Measurements from ENCODE around the gene MS4A8.
"Not testable (repeated sequence)": the region's sequence is repeated elsewhere in the genome, so short reads cannot be mapped to it uniquely, and the experiment has no call there.

MS4A8 gene

DNA sequence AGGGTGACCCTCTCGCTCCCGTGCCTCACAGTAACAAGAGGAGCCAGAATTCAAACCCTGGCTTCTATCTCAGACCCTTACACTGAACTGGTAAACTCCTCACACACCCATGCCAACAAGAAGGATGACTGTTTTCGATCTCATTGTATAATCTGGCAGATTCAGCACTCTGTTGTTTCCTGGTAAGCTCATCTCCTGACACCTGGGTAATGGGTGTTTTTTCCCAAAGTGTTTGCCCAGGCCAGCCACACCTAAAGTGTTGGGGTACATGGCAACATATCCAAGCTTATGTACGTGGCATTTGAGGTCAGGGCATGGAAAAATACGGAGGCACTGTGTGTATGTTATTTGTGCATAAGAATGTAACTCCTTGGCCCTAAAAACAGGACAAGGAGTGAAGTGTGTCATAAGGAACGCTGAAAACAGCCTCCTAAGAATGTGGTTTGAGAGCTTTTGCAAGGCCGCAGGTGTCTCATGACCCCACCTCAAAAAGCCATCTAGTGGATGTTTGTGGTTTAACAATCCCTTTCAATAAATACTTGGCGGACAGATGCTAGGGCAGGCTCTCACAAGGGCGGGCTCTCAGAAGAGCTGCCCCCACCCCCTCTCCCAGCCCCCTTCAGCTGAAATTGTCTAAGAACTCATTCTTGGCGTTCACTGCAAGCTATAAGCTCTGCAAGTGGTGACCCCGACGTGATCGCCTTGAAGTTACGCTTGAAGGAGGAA, 57.1 kb downstream of the MS4A8 start, which contains the start of gene MS4A15:
TSS of gene MS4A15 (plus strand) at position 561 of the 726 bp plus-strand sequence. CDS start 6,867 bp downstream, outside the sequence.
- DNase-seq (ENCODE audit: low spot score) = peak; percentile 55
- TF ChIP-seq, protein P1, sequence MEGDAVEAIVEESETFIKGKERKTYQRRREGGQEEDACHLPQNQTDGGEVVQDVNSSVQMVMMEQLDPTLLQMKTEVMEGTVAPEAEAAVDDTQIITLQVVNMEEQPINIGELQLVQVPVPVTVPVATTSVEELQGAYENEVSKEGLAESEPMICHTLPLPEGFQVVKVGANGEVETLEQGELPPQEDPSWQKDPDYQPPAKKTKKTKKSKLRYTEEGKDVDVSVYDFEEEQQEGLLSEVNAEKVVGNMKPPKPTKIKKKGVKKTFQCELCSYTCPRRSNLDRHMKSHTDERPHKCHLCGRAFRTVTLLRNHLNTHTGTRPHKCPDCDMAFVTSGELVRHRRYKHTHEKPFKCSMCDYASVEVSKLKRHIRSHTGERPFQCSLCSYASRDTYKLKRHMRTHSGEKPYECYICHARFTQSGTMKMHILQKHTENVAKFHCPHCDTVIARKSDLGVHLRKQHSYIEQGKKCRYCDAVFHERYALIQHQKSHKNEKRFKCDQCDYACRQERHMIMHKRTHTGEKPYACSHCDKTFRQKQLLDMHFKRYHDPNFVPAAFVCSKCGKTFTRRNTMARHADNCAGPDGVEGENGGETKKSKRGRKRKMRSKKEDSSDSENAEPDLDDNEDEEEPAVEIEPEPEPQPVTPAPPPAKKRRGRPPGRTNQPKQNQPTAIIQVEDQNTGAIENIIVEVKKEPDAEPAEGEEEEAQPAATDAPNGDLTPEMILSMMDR (IDR thresholded peaks at IDR 0.05; ENCODE audit: extremely low read depth, missing control alignments) = peak; percentile 19

DNA sequence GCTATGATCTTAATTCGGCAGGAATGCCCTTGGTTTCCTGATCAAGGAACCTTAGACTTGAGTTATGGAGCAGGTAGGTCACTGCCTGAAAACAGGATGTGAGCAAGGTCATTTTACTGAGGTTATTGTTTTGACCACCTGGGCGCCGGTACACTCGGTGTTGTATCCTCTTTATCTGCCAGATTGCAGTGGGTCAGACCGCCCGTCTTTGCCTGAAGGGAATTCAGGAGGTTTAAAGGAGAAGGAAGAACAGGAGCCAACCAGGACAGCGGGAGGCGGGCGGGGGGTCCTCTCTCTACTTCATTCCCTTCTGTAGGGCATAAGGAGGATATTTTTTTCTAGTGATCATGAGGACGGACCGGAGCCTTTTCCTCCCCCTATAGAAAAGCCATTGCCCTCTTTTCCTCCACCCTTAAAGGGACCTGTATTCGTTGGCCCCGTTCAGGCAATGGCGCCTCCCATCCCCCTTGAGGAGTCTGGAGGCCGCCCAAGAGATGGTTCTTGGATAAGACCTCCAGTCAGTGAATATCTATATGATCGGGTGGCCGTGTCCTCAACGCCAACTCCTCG, 57.9 kb downstream of the MS4A8 start:
- no peak for DNase-seq (ENCODE audit: low spot score)
- TF ChIP-seq, protein P1 (IDR thresholded peaks at IDR 0.05; ENCODE audit: extremely low read depth, missing control alignments) = no peak

DNA sequence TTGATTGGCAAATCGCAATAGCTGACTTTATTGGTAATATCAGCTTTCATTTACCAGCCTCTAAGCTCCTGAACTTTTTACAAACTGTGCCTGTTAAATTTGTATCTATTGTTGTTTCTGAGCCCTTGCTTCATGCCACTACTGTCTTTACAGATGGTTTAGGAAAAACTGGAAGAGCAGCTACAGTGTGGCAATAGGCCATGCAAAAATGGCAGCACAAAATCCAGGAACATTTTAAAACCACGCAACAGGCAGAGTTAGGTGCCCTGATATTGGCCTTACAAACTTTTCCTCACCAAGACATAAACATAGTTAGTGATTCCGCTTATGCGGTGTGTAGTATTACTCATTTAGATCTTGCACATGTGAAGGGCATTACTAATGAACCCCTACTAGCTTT, 59.3 kb downstream of the MS4A8 start:
- DNase-seq (ENCODE audit: low spot score) = not testable (repeated sequence)

DNA sequence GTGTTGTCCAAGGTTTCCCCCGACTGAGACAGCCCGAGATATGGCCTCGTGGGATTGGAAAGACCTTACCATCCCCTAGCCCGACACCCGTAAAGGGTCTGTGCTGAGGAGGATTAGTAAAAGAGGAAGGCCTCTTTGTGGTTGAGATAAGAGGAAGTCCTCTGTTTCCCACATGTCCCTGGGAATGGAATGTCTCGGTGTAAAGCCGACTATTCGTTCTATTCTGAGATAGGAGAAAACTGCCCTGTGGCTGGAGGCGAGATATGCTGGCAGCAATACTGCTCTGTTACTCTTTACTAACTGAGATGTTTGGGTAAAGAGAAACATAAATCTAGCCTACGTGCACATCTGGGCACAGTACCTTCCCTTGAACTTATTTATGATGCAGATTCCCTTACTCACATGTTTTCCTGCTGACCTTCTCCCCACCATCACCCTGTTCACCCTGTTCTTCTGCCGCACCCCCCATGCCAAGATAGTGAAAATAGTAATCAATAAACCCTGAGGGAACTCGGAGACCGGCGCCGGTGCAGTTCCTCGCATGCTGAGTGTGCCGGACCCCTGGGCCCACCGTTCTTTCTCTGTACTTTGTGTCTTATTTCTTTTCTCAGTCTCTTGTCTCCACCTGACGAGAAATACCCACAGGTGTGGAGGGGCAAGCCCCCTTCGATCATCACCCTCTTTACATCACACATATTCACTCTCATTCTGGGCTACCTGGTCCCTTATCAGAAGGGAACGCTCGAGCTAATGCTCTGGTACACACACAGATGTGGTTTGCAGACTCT, 60.2 kb downstream of the MS4A8 start:
- not testable (repeated sequence) for DNase-seq (ENCODE audit: low spot score)

DNA sequence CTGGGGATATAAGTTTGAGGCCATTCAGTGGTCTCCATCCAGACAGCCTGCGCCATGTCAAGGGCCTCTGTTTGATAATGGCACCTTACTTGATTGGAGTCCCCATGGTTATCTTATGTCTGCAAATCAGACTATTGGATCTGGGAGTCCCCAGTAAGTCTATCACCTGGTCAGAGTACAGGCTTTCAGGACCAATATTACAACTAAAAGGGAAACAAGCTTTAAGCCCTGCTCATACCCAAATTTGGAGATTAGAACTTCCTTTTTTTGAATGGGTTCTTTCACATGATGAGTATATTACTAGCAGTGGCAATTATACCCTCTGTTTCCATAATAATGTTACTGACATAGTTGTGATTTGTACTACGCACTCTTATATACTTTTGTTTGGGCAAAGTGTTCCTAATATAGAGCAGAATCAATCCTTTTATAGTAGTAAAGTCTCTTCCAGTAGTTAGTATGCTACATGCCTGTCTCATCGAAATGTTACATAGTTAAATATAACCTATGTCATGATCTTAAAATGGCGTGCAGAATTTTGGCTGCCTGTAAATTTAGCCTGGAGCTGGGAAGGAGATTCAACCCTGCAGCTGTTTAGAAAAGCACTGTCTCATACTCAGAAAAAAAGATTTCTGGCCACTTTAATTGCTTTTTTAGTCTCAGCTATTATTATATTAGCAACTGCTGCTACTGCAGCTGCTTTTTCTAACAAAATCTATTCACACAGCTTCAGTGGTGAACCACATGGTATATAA, 62.2 kb downstream of the MS4A8 start:
- TF ChIP-seq, protein P1 (IDR thresholded peaks at IDR 0.05; ENCODE audit: extremely low read depth, missing control alignments) = no peak
- no peak for DNase-seq (ENCODE audit: low spot score)

DNA sequence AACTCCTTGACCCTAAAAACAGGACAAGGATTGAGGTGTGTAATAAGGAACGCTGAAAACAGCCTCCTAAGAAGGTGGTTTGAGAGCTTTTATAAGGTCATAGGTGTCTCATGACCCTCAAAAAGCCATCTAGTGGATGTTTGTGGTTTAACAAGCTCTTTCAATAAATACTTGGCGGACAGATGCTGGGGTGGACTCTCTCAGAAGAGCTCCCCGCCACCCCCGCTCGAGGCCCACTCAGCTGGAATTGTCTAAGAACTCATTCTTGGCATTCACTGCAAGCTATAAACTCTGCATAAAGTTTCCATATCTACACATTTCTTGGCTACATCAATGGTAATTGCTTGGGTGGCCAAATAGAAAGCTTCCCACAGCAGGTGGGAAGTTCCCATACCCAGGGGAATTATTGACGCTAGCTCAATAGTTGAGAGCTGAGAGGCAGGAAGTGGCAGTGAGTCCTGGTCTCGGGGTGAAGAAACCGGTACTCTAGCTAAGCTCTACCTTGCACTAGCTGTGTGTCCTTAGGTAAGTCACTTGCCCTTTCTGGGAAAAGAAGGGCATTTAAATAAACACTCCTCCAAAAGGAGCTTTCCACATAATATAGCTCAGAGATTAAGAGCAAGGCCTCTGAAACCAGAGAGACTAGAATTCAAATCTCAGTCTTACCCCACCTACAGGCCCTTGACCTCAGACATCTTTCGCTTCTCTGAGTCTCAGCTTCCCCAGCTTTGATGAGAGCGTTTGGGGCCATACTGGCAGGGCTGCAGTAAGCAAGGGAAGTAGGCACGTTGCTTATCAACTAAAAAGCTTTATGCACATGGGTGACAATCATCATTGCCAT, 63.7 kb downstream of the MS4A8 start:
- DNase-seq (ENCODE audit: low spot score) = peak; percentile 74
- TF ChIP-seq, protein P1 (IDR thresholded peaks at IDR 0.05; ENCODE audit: extremely low read depth, missing control alignments) = no peak

DNA sequence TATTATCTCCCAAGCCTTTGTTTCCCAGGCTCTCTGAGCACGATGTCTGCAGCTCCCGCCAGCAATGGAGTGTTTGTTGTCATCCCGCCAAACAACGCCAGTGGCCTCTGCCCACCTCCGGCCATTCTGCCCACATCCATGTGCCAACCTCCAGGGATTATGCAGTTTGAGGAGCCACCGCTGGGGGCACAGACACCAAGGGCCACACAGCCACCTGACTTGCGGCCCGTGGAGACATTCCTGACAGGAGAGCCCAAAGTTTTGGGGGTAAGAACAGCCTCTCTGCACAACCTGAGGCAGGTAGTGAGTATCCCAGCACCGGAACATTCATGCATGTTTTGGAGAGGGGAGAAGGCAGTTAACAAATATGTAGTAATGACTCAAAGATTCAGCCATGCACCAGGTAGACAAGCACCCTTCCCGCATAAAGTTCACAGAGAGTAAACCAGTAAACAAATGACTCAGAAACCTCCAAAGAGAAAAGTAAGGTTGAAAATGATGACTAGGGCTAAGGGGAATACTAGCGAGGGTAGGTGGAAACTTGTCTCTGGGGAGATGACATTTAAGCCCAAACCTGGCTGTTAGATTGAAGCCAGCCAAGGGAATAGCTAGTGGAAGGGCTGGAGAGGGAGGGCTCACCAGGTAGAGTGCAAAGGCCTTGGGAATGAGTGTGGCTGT, 64.4 kb downstream of the MS4A8 start:
- peak; percentile 41 for DNase-seq (ENCODE audit: low spot score)
- TF ChIP-seq, protein P1 (IDR thresholded peaks at IDR 0.05; ENCODE audit: extremely low read depth, missing control alignments) = no peak

All from GM20000 (cell line).